Measurements from ENCODE around the gene TM9SF1. TPM values are rescaled to one million over a fixed set of nuclear protein-coding genes. Genes with fewer than 3 reads are reported as not detected.
A peak's percentile ranks its signal among the peaks of the same experiment; 100 is the strongest.

TM9SF1 gene
- total RNA-seq, 1 experiment from 2014 or later = 35.2 TPM

DNA sequence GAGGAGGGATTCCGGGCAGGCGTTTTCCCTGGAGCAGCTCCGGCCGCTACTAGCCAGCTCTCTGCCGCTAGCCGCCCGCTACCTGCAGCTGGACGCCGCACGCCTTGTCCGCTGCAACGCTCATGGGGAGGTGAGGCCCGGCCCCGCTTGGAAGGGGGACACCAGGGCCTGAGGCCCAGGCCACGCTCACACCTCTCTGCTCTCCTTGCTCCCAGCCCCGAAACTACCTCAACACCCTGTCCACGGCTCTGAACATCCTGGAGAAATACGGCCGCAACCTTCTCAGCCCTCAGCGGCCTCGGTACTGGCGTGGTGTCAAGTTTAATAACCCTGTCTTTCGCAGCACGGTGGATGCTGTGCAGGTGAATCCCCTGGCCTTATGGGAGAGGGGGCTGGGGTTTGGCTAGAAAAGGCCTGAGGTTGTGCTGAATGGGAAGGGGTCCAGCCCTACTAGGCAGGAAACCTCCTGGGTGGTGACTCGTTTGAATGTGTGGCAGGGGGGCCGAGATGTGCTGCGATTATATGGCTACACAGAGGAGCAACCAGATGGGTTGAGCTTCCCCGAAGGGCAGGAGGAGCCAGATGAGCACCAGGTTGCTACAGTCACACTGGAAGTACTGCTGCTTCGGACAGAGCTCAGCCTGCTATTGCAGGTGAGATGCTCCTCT lies 47.3 kb downstream of the TM9SF1 start:
- DNase-seq = no peak
- Histone ChIP-seq H3K27me3 (ENCODE audit: control insufficient read depth, insufficient read depth, low read length) (no peaks in the 10 kb centered on the region), H3K4me3 (ENCODE audit: insufficient read depth, low read depth, low read length) (peak overlapping the region; percentile 84)

DNA sequence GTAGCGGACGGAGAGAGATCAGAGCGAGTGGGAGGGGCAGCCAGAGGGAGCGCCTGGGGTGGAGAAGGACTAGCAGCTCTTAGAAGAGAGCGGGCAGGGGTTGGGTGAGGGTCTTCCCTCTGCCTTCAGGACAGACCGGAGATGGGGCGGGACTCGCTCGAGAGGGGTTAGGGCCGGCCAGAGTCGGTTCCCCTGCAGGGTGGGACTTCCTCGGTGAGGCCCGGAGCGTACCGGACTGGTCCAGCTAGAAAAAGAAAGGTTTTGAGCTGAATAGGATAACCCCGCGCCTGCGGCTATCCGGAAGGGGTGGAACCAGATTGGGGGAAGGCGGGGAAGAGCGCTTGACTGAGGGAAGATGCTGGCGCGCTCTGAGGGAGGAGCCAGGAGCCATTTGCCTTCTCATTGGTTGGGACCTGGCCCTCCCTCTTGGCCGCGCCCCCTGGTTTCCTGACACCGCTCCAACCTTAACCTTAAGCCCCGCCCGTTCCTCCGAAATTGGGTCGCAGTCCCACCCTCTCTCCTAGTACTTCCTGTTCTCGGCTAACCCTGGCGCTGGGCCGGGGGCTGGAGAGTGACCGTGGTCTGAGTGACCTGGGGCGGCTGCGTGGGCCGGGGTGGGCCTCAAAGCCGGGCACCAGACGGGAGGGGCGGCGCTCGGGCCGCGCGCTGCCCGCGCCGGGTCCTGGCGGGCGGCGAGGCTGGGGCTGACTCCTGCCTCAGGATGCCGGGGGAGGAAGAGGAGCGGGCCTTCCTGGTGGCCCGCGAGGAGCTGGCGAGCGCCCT lies 48.1 kb downstream of the TM9SF1 start, which contains the start of gene RNF31:
Gene RNF31 (plus strand): TSS at position 521 of the 783 bp plus-strand sequence. CDS start 201 bp downstream, at position 722.
- peak; percentile 99 for DNase-seq
- no peaks in the 10 kb centered on the region for H3K27me3 ChIP-seq (ENCODE audit: control insufficient read depth, insufficient read depth, low read length)
- peak within 1 kb of the TSS; percentile 84 for H3K4me3 ChIP-seq (ENCODE audit: insufficient read depth, low read depth, low read length)
- peaks cover 34% of the 10 kb centered on the region for H3K36me3 ChIP-seq (replicated peaks; ENCODE audit: control insufficient read depth, insufficient read depth, low read length)

More for the DNA sequence above, 47.3 kb downstream of the TM9SF1 start:
- H3K36me3 ChIP-seq (replicated peaks; ENCODE audit: control insufficient read depth, insufficient read depth, low read length) = peaks cover 35% of the 10 kb centered on the region

DNA sequence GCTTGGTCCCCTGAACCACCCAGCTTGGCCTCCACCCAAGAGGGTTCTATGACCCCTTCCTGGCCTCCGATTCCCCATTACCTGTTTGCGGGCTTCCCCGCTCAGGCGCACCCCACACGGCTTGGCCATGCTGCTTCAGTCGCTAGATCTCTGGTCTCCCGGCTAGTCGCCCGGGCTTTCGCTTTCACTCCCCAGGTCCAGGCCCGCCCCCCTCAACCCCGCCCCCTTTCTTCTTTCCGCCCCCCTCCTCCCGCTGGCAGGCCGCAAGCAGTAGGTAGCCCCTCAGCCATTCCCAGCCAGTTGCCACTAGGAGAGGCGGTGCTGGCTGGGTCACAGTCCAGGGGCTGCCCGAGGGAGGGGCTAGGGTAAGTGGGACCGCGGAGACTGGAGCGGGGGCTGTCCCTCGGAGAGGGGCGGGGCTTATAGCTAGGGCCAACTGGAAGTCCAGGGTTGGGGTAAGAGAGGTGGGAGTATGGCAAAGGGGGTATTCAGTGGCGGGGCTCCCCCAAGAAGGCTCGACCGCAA lies 48.7 kb downstream of the TM9SF1 start, which contains the start of gene PSME2:
Gene PSME2 (minus strand): TSS at position 158 of the 525 bp plus-strand sequence. CDS start 29 bp downstream, at position 129.
- H3K27me3 ChIP-seq (ENCODE audit: control insufficient read depth, insufficient read depth, low read length) = no peaks in the 10 kb centered on the region
- peaks cover 29% of the 10 kb centered on the region for H3K36me3 ChIP-seq (replicated peaks; ENCODE audit: control insufficient read depth, insufficient read depth, low read length)
- peak within 1 kb of the TSS; percentile 84 for H3K4me3 ChIP-seq (ENCODE audit: insufficient read depth, low read depth, low read length)
- DNase-seq = peak; percentile 99

DNA sequence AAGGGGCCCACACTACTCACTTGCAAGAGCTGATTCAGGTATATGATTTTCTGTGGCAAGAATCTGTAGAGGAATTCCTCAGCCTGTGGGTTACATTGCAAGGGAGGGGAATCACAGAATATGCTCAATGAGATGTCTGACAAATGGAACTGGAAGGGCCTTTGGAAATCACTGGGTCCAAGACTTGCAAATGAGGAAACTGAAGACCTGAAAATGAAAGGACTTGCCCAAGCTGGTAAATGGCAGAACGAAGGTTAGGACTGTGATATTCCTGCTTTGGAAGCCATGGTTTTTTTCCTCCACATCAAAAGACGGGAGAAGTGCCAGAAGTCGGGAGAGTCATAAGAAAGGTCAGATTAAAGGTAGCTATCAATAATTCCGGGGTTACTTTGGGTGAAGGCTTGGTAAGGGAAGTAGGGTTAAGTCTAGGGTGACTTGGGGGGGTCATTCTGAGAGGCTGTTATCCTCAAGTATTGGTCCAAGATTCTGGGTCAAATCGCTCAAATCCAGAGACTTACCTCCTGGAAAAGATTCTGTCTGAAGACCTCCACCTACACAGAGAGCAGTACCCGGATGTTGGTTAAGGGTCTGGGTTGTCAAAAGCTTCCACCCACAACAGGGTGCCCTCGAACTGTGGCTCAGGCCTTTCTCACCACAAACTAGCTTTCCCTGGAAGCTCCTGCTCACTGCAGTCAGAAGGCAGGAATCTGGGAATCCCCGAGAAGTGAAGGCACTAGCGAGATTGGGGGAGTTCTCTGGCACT lies 49.4 kb downstream of the TM9SF1 start:
- H3K4me3 ChIP-seq (ENCODE audit: insufficient read depth, low read depth, low read length) = peak overlapping the region; percentile 69
- DNase-seq = no peak

DNA sequence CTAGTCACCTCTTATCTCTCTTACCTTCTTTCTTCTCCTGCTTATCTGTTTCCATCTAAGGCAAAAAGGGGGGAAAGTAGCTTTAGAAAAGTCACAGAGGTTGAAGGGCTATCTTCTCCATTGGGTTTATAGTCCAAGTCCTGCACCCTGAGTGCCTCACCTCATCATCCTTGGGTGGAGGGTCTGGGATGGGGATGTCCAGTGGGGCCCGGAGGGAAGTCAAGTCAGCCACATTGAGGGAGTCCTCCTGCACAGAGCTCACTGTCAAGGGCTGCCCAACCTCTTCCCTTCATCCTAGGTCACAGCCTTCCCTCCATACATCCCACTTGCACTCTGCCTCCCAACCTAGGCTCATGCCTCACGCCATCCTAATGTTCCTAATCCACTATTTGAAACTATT lies 50.0 kb downstream of the TM9SF1 start:
- DNase-seq = no peak
- Histone ChIP-seq H3K4me3 (ENCODE audit: insufficient read depth, low read depth, low read length) (no peak overlapping the region), H3K36me3 (replicated peaks; ENCODE audit: control insufficient read depth, insufficient read depth, low read length) (peaks cover 19% of the 10 kb centered on the region), H3K27me3 (ENCODE audit: control insufficient read depth, insufficient read depth, low read length) (no peaks in the 10 kb centered on the region)

More for the DNA sequence above, 49.4 kb downstream of the TM9SF1 start:
- peaks cover 23% of the 10 kb centered on the region for H3K36me3 ChIP-seq (replicated peaks; ENCODE audit: control insufficient read depth, insufficient read depth, low read length)
- H3K27me3 ChIP-seq (ENCODE audit: control insufficient read depth, insufficient read depth, low read length) = no peaks in the 10 kb centered on the region

DNA sequence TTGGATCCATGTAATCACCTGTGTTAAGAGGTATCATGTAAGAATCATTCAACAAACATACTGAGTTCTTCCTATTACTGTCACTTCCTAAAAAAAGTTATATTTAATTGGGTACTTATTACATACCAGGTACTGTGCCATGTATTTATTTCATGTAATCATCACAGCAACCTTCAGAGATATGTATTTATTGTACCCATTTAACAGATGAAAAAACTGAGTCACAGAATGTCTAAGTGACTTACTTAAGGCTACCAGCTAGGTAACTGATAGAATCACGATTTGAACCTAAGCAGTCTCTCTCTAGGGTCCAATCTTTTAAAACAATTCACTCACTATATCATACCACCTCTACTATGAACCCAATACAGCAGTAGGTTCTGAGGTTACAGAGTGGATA lies 50.8 kb downstream of the TM9SF1 start:
- no peak overlapping the region for H3K4me3 ChIP-seq (ENCODE audit: insufficient read depth, low read depth, low read length)
- no peaks in the 10 kb centered on the region for H3K27me3 ChIP-seq (ENCODE audit: control insufficient read depth, insufficient read depth, low read length)
- peaks cover 17% of the 10 kb centered on the region for H3K36me3 ChIP-seq (replicated peaks; ENCODE audit: control insufficient read depth, insufficient read depth, low read length)
- no peak for DNase-seq

DNA sequence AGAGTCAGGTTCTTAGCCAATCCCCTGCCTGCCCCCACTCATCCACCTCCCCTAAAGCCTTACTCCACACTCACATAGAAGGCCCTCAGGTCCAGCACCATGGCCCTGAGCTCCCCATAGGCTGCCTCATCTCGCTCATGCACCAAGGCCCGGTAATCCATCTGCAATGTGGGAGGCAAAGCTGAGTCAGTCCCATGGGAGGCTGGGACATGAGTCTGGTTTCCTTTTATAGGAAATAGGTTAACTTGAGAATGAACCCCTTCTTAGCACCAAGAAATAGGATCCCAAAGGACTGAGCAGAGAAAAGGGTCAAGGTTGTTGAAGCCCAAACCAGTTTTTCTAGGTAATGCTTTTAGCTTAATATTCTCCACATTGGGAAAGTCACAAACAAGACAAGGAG lies 51.7 kb downstream of the TM9SF1 start:
- Histone ChIP-seq H3K36me3 (replicated peaks; ENCODE audit: control insufficient read depth, insufficient read depth, low read length) (peaks cover 20% of the 10 kb centered on the region), H3K27me3 (ENCODE audit: control insufficient read depth, insufficient read depth, low read length) (no peaks in the 10 kb centered on the region), H3K4me3 (ENCODE audit: insufficient read depth, low read depth, low read length) (no peak overlapping the region)
- DNase-seq = no peak

DNA sequence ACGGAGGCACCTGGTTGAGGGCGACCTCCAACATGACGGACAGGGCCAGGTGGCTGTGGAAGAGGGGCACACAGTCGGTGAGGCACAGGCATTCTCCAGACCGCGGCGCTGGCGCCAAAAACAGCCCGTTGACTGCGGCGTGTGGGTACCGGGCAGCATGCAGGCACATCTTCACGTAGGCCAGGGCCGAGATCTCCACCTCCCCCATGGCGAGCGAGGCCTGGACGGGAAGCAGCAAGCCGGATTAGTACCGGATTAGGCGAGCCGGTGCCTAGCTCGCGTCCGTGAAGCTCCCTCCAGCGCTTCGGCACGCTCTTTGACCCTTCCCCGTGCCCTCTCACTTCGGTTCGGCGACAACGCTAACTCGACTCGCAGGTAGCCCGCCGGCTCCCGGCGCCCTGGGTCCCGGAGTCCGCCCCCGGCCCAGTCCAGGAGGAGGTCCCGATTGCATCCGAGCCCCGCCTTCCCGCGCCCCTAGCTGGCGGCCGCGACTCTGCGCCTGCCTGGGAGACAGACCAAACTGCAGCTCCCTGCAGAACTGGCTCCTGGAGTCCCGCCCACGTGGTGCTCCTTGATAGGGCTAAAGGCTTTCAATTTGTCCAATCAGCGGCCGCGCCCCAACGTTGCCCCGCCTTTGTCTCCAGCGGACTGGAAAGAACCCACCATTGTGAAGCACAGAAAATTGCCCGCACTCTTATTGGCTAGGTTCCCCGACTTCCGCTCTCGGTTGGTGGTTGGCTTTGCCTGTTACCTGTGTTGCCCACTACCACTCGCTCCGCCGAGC lies 54.0 kb downstream of the TM9SF1 start, which contains the start of gene EMC9:
Gene EMC9 (minus strand): TSS at position 495 of the 784 bp plus-strand sequence. CDS start 287 bp downstream, at position 208.
- peak; percentile 99 for DNase-seq
- Histone ChIP-seq H3K27me3 (ENCODE audit: control insufficient read depth, insufficient read depth, low read length) (peaks cover 2% of the 10 kb centered on the region; the same call in 1 of the 2 replicates), H3K4me3 (ENCODE audit: insufficient read depth, low read depth, low read length) (peak within 1 kb of the TSS; percentile 85), H3K36me3 (replicated peaks; ENCODE audit: control insufficient read depth, insufficient read depth, low read length) (peaks cover 26% of the 10 kb centered on the region)

DNA sequence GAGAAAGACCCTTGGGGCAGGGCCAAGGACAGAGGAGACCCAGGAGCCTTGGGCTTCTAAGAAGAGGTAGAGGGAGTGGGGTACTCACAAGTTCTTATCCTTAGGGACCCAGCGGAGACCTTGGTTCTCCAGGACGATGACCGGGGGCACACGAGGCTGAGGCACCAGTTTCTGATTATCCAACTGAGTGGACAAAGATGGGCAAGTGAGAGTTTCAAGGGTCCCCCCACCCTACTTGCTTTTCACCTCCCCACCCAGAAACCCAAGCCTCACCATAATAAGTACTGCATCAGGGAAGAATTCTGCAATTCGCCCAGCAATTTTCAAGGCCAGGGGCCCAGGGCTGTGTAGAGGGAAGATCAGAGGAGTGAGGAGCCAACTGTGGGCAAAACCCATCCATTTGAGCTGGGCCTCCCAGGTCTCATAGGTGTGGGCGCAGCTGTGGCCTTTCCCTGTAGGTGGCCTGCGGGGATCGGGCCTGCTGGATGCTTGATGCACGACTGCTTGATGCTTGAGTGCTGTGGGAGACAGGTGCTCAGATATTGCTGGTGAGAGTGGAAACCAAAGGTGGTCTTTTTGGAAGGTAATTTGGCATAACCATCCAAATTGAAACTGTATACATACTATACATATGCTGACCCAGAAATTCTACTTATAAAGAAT lies 55.8 kb downstream of the TM9SF1 start:
- no peak for DNase-seq
- peaks cover 21% of the 10 kb centered on the region for H3K36me3 ChIP-seq (replicated peaks; ENCODE audit: control insufficient read depth, insufficient read depth, low read length)
- H3K4me3 ChIP-seq (ENCODE audit: insufficient read depth, low read depth, low read length) = no peak overlapping the region
- H3K27me3 ChIP-seq (ENCODE audit: control insufficient read depth, insufficient read depth, low read length) = peaks cover 2% of the 10 kb centered on the region; the same call in 1 of the 2 replicates

Other genes starting within 250 kb of the TM9SF1 start
- gene DHRS4, start 241.7 kb downstream of the TM9SF1 start, total RNA-seq (2014; rRNA removed; shearing (Covaris generic)) = 13.9 and 18.9 TPM in 2 replicates
- gene DHRS4L2, start 206.5 kb downstream of the TM9SF1 start, total RNA-seq (2014; rRNA removed; shearing (Covaris generic)) = 8.0 and 12.2 TPM in 2 replicates
- 2.3 and 6.5 TPM in 2 replicates for gene CARMIL3, start 143.4 kb downstream of the TM9SF1 start, total RNA-seq (2014; rRNA removed; shearing (Covaris generic))
- 0.04 TPM in 1 of 2 replicates, not detected in the other for gene CPNE6, start 123.9 kb downstream of the TM9SF1 start, total RNA-seq (2014; rRNA removed; shearing (Covaris generic))
- 73.7 and 80.1 TPM in 2 replicates for gene PCK2, start 101.1 kb downstream of the TM9SF1 start, total RNA-seq (2014; rRNA removed; shearing (Covaris generic))
- gene DCAF11, start 80.7 kb downstream of the TM9SF1 start, total RNA-seq (2014; rRNA removed; shearing (Covaris generic)) = 70.4 and 90.1 TPM in 2 replicates
- 0.87 and 2.1 TPM in 2 replicates for gene NRL, start 80.5 kb downstream of the TM9SF1 start, total RNA-seq (2014; rRNA removed; shearing (Covaris generic))
- not detected in 2 replicates for gene FITM1, start 64.8 kb downstream of the TM9SF1 start, total RNA-seq (2014; rRNA removed; shearing (Covaris generic))
- 46.9 and 49.3 TPM in 2 replicates for gene PSME1, start 59.2 kb downstream of the TM9SF1 start, total RNA-seq (2014; rRNA removed; shearing (Covaris generic))
- 25.7 and 35.9 TPM in 2 replicates for gene EMC9, start 53.9 kb downstream of the TM9SF1 start, total RNA-seq (2014; rRNA removed; shearing (Covaris generic))
- gene PSME2, start 48.8 kb downstream of the TM9SF1 start, total RNA-seq (2014; rRNA removed; shearing (Covaris generic)) = 129 and 134 TPM in 2 replicates
- 67.7 and 75.0 TPM in 2 replicates for gene RNF31, start 47.9 kb downstream of the TM9SF1 start, total RNA-seq (2014; rRNA removed; shearing (Covaris generic))
- gene IRF9, start 34.2 kb downstream of the TM9SF1 start, total RNA-seq (2014; rRNA removed; shearing (Covaris generic)) = 8.1 and 11.2 TPM in 2 replicates
- gene REC8, start 23.4 kb downstream of the TM9SF1 start, total RNA-seq (2014; rRNA removed; shearing (Covaris generic)) = 5.6 and 5.9 TPM in 2 replicates
- gene IPO4, start 6.6 kb downstream of the TM9SF1 start, total RNA-seq (2014; rRNA removed; shearing (Covaris generic)) = 139 and 149 TPM in 2 replicates
- not detected in 2 replicates for gene TSSK4, start 10.3 kb upstream of the TM9SF1 start, total RNA-seq (2014; rRNA removed; shearing (Covaris generic))
- gene CHMP4A, start 18.0 kb upstream of the TM9SF1 start, total RNA-seq (2014; rRNA removed; shearing (Covaris generic)) = 17.6 and 20.8 TPM in 2 replicates
- 18.6 and 23.6 TPM in 2 replicates for gene MDP1, start 20.6 kb upstream of the TM9SF1 start, total RNA-seq (2014; rRNA removed; shearing (Covaris generic))
- 195 and 203 TPM in 2 replicates for gene NEDD8, start 36.9 kb upstream of the TM9SF1 start, total RNA-seq (2014; rRNA removed; shearing (Covaris generic))
- 81.6 and 104 TPM in 2 replicates for gene GMPR2, start 37.5 kb upstream of the TM9SF1 start, total RNA-seq (2014; rRNA removed; shearing (Covaris generic))
- 46.9 and 52.2 TPM in 2 replicates for gene TINF2, start 47.2 kb upstream of the TM9SF1 start, total RNA-seq (2014; rRNA removed; shearing (Covaris generic))
- gene TGM1, start 67.7 kb upstream of the TM9SF1 start, total RNA-seq (2014; rRNA removed; shearing (Covaris generic)) = 0.21 and 3.1 TPM in 2 replicates
- 22.8 and 25.9 TPM in 2 replicates for gene RABGGTA, start 76.2 kb upstream of the TM9SF1 start, total RNA-seq (2014; rRNA removed; shearing (Covaris generic))
- 13.5 and 18.8 TPM in 2 replicates for gene DHRS1, start 104.3 kb upstream of the TM9SF1 start, total RNA-seq (2014; rRNA removed; shearing (Covaris generic))
- gene NOP9, start 104.4 kb upstream of the TM9SF1 start, total RNA-seq (2014; rRNA removed; shearing (Covaris generic)) = 27.2 and 32.4 TPM in 2 replicates
- gene CIDEB, start 112.5 kb upstream of the TM9SF1 start, total RNA-seq (2014; rRNA removed; shearing (Covaris generic)) = 0.48 TPM in 1 of 2 replicates, not detected in the other
- 4.8 and 7.8 TPM in 2 replicates for gene LTB4R2, start 114.7 kb upstream of the TM9SF1 start, total RNA-seq (2014; rRNA removed; shearing (Covaris generic))
- 4.2 and 5.0 TPM in 2 replicates for gene LTB4R, start 116.1 kb upstream of the TM9SF1 start, total RNA-seq (2014; rRNA removed; shearing (Covaris generic))
- gene ADCY4, start 139.6 kb upstream of the TM9SF1 start, total RNA-seq (2014; rRNA removed; shearing (Covaris generic)) = 0.17 TPM in 1 of 2 replicates, not detected in the other
- gene RIPK3, start 144.6 kb upstream of the TM9SF1 start, total RNA-seq (2014; rRNA removed; shearing (Covaris generic)) = not detected in 2 replicates
- gene NFATC4, start 172.7 kb upstream of the TM9SF1 start, total RNA-seq (2014; rRNA removed; shearing (Covaris generic)) = 12.2 and 28.3 TPM in 2 replicates
- 3.6 and 6.1 TPM in 2 replicates for gene NYNRIN, start 203.6 kb upstream of the TM9SF1 start, total RNA-seq (2014; rRNA removed; shearing (Covaris generic))
- gene CBLN3, start 234.2 kb upstream of the TM9SF1 start, total RNA-seq (2014; rRNA removed; shearing (Covaris generic)) = 0.24 and 1.5 TPM in 2 replicates
- 24.8 and 27.4 TPM in 2 replicates for gene KHNYN, start 234.5 kb upstream of the TM9SF1 start, total RNA-seq (2014; rRNA removed; shearing (Covaris generic))
- gene SDR39U1, start 247.3 kb upstream of the TM9SF1 start, total RNA-seq (2014; rRNA removed; shearing (Covaris generic)) = 23.5 and 26.7 TPM in 2 replicates